CD4-positive, alpha-beta T cell treated with Interleukin-4 for 1 hour (primary cell): ENCODE measurements around the gene PLB1.

ENCODE experiments used
- DNase-seq, 2 donors: peaks; one replicate each; pipeline ENCODE4 v3.0.0-alpha.2; 2020 to 2022

PLB1 gene

DNA sequence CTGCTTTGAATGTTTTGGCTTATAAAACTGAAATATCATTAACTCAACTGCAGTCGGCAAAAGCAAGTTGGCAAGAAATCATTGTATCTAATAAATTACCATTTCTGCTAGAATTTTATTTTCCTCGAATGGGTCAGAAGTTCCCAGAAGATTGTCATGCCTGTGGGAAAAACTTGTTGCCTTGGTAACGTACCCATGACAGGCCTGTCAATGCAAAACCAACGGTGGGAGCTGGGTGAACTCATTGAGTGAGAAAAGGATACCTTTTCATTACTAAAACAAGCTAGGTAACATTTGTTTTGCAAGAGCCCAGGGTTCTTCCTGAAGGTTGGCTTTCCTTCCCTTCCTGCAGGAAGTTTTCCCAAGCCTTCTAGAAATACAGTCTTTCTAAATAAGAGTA, 9.5 kb downstream of the PLB1 start:
- no peak for DNase-seq

DNA sequence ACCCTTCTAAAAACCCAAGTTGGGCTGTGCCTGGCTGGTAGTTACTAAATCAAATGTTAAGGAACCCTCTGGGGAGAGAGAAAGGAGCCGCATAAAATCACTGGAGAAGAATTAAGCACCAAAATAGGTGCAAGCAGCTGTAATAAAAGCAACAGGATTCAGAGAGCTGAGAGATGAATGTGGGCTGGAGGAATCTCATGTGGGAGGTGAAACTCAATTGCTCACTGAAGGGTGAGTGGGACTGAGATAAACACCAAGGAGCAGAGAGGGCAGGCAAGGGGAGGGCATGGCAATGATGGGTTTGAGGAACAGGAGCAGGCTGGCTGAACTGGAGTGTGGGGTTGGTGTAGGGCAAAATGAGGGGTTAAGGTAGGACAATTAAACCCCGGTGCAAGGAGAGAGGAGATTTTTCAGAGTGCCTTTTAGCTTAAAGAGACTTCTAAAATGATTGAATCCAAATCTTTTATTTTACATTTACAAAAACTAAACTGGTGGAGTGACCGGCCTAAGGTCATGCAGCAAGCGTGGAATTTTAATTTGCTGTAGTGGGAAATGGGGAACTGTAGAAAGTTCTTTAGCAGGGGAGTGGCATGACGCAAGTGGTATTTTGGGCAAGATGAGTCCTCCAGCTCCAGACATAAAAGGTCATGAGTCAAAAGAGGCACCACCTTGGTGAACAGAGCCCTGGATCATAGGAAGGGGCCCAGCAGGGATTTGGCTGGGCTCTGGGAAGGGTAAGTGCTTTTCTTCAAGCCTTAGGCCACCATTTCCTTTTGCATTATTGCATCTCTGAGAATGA, 10.5 kb downstream of the PLB1 start:
- no peak for DNase-seq

DNA sequence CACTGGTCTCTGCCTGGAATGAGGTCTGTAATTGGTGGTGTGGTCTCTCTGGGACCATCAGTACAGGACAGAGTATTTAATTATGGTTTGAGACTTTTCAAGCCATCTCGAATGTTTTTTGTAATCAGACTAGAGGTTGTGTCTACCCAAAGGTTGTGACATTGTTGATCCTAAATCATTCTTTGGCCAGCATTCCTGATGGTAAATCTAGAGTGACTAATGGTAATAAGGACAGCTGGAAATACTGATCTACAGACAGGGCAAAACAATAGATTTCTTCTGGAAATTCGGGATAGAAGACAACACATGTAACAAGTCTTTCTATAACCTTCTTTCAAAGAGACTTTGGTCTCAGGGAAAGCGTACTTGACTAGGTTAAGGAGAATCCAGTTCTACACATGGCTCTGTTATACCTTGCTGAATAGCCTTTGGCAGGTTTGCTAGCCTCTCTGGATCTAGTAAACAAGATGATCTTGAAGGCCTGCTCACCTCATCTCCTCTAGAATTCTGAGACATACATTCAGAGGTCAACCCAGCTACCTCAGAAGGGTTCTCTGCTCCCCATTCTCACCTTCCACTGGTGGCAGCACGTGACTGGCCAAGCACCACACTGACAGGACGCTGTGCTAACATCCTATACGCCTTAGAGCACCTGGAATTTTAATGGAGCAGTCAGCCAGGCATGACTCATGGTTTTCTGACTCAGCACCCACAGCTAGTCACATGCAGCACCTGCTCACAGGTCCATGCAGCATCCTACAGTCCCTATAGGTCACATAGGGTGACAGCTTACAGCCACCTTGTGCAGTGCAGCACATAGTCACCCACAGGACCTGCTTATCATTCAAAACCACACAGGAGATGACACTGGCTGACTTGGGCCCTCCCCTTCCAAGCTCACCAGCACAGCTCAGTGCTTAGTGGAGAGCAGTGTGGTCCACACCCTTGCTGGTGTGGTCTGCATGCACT, 12.2 kb downstream of the PLB1 start:
- peak; percentile 28 to 43 for DNase-seq

DNA sequence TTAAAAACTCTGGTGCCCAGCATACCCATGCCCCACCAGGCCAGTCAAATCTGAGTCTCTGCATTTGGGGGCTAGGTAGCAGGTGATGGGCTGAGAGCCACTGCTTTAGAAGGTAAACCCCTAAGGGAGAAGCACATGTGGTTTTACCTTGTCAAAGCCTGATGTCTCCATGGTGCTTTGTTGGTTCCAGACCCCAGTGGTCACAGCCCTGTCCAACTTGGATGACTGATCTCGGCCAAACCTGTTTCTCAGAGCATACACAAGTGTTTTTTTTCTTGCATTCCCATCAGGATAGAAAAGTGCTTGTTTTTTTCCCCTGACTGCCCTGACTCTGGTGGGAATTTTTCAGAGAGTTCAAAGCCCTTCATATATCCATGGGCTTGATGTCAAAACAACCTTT, 13.5 kb downstream of the PLB1 start:
- DNase-seq: no peak

DNA sequence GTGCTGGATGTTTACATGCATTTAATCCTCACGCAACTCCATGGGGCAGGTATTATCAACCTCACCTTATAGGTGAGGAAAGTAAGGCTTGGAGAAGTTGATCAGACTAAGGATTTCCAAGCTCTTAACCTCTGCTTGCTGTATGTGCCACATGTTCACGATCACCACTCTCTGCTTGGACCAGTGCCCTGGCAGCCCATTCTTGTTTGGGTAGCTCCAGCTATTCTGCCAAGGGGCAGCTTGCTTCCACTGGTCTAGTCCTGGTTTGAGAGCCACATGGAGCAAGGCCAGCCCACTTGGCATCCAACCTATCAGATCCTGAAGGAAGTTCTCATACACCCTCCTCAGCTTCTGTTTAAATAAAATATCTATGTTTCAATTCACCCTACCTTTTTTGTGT, 14.3 kb downstream of the PLB1 start:
- no peak for DNase-seq

DNA sequence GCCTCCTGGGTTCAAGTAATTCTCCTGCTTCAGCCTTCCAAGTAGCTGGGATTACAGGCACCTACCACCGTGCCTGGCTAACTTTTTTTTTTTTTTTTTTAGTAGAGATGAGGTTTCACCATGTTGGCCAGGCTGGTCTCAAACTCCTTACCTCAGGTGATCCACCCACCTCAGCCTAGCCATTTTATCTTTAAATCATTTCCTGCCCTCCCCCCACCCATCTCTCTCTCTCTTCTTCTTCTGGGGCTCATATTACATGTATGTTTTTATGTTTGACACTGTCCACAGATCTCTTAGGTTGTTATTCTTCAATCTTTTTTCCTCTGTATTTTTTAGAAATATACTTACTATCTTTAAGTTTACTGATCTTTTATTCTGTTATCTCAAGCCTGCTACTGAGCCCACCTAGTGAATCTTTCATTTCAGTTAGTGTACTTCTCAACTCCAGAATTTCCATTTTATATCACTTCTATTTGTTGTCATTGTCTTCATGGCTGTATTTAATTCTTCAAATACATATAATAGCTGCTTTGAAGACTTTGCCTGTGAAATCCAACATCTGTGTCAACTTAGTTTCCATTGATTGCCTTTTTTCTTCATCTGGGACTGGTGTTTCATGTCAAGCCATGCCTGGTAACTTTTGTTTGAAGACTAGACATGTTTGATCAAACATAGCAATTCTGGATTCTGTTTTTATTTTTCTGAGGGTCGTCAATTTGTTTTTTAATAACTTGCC, 16.2 kb downstream of the PLB1 start:
- DNase-seq: no peak

DNA sequence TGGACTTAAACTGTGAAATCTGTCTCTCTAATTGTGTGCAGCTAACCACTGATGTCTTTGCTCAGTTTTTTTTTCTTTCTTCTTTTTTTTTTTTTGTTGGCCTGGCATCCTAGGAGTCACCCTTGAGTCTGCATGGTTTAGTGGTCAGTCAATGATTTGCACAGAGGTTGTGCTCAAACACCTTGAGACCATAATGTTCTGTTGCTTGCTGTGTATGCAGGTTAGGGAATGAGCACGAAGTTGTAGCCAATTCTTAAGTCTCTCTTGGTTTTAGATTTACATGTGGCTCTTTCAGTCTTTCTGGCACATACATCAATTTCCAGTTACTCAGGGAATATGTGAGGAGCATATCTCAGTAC, 16.7 kb downstream of the PLB1 start:
- DNase-seq: no peak

DNA sequence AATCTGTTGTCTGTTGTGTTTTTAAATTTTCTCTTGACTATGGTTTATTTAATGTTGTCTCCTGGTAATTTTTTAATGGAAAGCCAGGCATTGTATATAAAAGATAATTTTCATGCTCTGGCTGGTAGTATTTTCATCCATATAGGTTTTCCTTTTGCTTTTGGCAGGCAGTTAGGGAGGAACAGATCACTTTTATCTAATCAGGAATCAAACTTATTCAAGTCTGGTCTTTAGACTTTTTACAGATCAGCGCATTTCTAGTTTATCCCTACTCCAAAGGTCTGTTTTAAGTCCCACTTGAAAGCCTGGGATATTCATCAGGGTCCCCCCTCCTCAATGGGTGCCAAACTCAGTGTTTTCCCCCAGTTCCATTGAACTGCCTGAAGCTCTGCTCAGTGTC, 17.2 kb downstream of the PLB1 start:
- no peak for DNase-seq

DNA sequence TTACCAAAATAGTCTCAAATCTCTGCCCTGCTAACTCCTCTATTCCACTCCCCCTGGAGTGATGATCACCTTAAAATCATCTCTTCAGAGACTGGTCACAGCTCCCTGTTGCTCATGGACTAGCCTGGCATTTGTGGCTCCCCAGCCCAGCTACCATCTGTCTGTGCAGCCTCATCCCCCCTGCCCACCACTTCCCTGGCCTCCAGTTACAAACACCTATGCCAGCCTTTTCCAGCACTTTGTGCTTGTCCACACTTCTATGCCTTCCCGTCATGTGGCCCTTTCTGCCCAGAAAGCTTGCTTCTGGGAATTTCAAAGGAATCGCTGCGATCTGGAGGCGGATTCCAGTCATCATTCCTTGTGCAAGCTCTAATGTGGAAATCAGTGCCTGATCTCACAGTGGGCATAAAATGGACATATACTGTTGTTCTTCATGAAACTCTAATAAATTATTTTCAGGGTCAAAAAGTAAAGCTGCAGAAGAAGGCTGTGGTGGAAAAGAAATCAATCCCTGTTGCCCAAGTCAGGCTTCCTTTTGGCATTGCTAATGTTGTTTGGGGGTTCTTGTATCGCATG, 19.4 kb downstream of the PLB1 start:
- DNase-seq: no peak

DNA sequence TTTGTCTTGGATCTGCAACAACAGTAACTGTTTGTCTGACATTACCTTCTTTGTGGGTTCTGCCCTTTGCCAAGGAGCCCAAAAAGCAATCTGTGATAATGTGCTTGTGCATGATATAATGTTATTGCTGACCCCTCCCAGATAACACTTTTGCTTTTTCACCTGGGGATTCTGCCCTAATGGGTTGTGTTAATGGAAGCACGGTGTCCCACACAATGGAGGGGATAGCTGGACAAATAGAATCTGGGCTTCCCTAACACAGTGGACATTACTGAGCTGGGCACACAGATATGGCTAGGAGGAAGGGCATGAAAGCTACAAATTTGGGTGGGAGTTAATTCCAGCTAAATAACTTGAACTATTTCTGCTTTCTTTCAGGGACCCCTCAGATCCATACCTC, 20.6 kb downstream of the PLB1 start:
- no peak for DNase-seq

DNA sequence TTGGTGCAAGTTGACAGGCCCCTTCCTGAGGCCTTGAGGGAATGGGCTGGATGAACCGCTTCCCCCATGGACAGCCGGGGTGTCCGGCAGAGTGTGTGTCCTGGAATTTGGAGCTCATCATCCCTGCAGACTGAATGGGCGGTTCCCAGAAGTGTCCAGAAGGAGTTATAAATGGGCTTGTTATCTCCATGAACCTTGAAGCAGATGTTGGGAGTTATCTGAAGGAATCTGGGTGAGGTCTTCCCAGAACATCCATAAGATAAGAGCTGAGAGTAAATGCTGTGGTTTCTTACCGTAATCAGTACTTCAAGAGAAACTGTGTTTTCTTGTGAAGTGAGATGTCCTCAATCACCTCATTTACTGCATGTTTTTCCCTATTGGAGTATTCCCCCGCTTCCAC, 21.1 kb downstream of the PLB1 start:
- DNase-seq: no peak

DNA sequence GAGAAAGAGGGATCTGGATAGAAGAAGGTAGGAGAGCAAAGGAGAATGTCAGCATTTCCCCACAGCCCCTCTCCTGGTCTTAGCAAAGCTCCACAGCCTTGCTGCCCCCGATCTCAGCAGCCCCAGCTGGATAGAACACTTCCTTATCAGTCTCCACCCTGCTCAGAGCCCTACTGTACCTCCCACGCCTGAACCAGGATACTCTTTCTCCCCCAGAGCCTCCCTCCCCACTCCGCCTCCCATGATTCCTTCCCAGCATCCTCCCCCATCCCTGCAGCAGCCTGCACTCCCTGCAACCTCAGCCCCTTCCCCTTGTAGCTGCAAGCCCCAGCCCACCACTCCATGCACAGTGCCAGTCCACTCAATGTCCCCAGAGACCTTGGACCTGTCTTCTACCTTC, 25.8 kb downstream of the PLB1 start:
- DNase-seq: no peak

DNA sequence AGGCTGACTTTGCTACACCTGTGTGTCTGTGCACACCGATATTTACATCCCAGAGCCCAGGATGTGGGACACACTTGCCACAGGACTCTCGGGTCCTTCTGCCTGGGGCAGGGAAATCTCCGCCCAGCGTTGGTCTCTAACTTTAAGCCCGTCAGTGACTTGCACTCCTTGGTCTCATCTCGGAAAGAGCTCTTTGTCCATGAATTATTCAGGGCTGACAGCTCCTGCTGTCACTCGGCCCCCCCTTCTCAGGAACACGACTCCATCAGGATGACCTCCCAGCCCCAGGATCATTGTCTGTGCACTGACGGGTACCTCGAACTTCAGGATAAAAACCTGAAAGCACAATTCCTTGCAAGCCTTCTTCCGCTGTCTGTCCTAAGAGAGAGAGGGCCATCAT, 26.6 kb downstream of the PLB1 start:
- DNase-seq: no peak

DNA sequence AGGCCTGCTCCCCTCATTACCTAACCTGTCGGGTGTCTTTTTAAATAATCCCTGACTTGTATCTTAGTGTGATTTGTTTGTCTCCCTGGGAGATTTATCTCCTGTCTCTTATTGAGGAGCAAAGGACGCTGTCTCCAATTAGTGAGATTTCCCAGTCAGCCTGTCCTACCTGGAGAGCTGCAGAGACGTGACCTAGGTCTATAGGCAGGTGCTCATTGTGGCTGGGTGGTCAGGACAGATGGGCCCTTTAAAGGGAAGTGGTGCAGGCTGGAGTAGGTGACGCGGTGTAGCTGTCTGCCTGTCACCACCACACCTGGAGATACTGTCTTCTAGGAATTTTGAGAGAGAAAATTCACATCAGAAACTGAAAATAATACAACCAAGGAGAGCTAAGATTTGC, 28.0 kb downstream of the PLB1 start:
- DNase-seq: no peak

DNA sequence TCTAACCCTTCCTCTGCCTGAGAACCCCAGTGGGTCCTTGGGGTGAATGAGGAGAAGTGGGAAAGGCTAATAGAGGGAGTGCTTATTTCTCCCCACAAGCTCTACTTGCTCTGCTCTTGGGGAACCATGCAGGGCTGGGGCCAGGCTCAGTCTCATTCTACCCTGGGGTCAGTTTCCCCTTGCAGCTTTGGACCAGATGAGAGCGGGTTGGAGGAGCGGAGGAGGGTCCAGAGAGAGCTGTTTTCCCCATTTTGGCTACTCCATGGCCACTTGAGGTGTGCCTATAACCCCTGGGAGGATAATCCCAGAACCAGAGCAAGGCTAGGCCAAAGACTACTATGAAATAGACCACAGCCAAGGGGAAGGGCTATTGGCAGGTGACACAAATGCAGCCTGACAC, 29.6 kb downstream of the PLB1 start:
- DNase-seq: no peak

DNA sequence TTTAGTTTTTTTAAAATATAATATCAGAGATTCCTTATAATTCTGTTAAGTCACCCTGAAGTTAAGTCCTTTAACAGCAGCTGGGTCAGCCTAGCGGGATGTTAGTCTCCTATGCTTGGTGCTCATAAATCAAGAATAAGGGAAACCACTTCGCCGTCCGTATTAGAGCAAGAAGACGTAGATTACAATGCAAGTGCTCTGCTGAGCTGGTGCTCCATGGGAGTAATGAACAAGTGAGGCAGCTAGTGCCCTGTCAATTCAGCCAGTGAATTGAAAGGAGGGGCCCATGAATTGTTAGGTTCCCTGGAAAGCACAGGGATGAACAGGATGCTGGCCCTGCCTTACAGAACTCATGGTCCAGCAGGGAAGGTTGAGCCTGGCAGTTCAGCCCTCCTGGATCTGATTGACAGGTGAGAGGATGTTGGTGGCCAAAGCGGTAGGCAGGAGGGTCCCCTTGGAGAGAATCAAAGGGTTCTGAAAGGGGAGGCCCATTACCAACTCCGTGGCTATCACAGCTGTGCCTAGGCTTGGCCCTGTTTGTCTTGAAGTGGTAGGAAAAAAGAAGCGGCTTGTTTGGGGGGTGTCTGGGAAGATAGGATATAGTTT, 30.8 kb downstream of the PLB1 start:
- no peak for DNase-seq

DNA sequence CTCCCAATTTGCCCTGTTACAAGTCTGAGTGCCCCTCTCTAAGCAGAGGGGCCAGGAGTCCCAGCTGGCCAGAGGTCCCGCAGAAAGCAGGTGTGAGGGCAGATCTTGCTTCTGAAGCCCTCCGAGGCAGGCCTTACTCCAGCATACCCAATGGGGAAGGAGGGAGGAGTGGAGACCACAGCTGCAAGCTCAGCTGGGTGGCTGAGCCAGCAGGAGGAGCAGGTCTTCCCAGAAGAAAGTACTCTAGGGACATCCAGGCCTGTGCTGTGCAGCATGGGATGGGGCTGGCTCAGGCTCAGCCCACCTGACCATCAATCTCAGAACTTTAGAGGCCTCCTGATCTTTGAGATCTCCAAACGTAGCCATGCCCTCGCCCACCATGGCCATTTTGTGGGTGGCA, 31.3 kb downstream of the PLB1 start:
- no peak for DNase-seq

DNA sequence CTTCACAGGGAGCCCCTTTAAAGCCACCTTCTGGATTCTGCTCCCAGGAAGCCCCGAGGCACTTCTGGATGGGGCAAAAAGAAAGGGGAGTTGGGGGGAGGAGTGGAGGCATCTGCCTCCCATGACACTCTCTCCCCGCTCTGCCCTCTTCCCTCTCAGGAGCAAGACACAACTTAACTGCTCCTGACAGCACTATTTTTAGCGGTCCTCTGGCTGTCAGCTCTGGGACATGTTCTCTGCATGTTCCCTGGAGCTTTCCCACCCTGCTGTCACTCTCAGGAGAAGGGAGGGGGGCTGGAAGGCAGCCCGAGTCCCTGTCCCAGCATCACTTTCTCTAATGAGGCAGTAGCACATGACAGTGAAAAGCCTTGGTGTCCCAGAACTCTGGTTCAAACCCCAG, 32.3 kb downstream of the PLB1 start:
- no peak for DNase-seq

DNA sequence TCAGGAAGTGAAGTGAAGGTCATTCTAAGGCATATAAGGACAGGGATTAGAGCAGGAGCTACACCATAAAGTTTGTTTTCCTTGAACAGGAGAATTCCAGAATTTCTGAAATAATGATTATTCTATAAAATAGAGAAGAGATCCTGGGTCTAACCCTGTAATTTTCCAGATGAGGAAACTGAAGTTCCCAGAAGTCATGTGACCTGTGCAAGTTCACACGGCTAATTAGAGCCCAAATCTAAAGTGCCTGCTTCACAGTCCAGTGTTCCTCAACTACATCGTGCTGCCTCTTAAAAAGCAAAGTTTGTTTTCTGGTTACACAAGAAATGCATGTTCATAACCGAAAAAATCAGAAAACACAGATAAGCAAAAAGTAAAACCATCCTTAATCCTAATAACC, 34.9 kb downstream of the PLB1 start:
- DNase-seq: no peak

DNA sequence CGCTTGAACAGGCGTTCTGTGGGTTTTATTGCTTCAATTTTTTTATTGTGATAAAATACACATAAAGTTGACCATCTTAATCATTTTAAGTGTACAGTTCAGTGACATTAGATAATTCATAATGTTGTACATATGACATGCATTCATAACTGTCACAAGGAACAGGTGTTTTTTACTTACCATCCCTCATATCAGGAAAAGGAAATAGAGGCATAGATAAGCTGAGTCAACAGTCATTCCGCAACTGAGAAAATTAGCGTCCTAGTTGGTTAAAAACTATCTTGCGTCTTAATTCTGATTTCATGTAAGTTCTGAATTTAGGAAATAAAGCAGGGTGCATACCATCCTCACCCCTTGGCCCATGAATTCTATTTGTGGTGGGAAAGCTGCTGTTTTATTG, 36.5 kb downstream of the PLB1 start:
- no peak for DNase-seq

DNA sequence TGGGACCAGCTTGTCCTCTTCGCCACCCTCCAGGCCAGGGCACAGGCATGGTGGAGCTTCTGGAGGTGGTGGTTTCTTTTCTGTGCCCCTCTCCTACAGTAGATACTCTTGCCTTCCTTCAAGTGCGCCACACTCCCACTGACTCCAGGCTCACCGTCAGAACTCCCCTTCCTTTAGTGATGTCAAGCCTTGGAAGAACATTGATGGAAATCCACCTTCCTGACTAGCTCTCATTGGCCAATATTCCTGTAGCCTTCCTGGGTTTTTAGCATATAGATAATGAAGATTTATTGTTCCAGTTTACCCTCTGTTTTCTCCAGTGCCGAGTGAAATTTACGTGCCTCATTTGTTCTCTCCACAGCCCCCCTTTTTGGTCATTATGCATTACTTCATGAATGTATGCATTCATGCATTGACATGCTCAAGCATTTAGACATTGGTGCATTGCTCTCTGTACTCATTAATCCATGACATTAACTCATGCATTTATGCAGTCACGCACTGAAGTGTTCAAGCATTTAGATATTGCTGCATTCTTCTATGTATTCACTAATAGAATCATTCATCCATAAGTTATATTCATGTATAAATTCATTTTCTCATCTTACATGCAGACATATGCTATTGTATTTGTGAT, 37.3 kb downstream of the PLB1 start:
- DNase-seq: no peak

DNA sequence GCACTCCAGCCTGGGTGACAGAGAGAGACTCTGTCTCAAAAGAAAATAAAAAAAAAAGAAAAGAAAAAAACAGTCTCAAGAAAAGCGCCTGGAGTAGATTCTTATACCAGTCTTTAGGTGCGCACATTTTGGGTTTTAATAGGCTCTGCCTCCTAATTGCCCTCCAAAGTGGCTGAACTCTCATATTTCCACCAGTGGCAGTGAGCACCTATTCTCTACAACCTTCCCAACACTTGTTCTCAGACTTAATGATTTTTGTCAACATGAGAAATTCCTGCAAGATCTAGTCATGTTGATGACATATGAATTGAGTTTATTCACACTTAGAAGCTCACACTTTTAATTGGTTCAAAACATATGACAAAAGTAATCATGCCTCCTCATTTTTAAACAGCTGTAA, 39.0 kb downstream of the PLB1 start:
- DNase-seq: no peak
